Measurements from ENCODE around the gene UNC13B. TPM values are rescaled to one million over a fixed set of nuclear protein-coding genes. Genes with fewer than 3 reads are reported as not detected.

The UNC13B gene
- total and polyA plus RNA-seq, 2 of the 8 experiments (the other 6 are each of a cell fraction or from before 2014, with no cell fraction given): 23.1 to 51.7 TPM

DNA sequence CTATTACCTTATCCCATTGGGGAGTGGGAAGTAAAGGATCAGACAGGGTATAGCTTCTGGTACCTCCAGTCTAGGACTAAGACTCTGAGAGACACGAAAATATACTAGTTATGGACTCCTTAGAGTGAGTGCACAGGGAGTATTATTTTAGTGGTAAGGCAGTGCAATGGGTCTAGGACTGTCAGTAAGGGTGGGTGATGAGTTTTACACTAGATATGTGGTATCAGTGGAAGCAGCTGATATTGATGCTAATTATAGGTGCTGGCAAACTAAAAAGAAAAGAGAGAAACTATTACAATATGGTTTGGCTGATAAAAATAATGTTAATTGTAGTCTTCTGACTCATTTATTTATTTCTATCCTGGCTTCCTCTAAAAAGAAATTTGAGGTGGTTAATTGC, 118.6 kb downstream of the UNC13B start (continued):
- TF ChIP-seq CHD1 (IDR thresholded peaks at IDR 0.05; ENCODE audit: low read depth, low read length) (no peak), YY1 (IDR thresholded peaks at IDR 0.05; ENCODE audit: low read depth, low read length) (no peak)
